DND-41 (cell line): ENCODE measurements around the gene ZDHHC18.

Source experiments
- ATAC-seq: fragments of 200-7000 bp; cut with Tn5 transposase; 3 replicates; pipeline ENCODE4 v1.9.1; 2021; ENCODE audit warnings: low read depth; ENCODE audit not compliant: insufficient read depth
- DNase-seq: peaks from one replicate; pipeline ENCODE4 v3.0.0-alpha.2; 2020
- H2AFZ ChIP-seq: 2 replicates; pipeline ENCODE4 v1.6.0; 2012; ENCODE audit warnings: low read depth, low read length
- H3K27ac ChIP-seq: 2 replicates; pipeline ENCODE4 v1.5.1; 2012; ENCODE audit warnings: low read length, inconsistent platforms
- H3K27me3 ChIP-seq: fragments of 200-600 bp; sonication (generic); 2 replicates; pipeline ENCODE4 v1.6.0; 2012; ENCODE audit warnings: low read length, mild to moderate bottlenecking, inconsistent platforms; ENCODE audit not compliant: insufficient read depth, poor library complexity
- H3K36me3 ChIP-seq: 2 replicates; pipeline ENCODE4 v1.5.1; 2012; ENCODE audit warnings: low read length, inconsistent platforms; ENCODE audit not compliant: insufficient read depth
- H3K4me1 ChIP-seq: 2 replicates; pipeline ENCODE4 v1.5.1; 2012; ENCODE audit warnings: mild to moderate bottlenecking, low read length; ENCODE audit not compliant: insufficient read depth
- H3K4me2 ChIP-seq: 2 replicates; pipeline ENCODE4 v1.6.0; 2012; ENCODE audit warnings: mild to moderate bottlenecking, moderate library complexity, low read length, inconsistent platforms; ENCODE audit not compliant: insufficient read depth
- H3K4me3 ChIP-seq, 2 experiments: fragments of 200-600 bp in 1 of 2; shearing (Covaris generic) in 1 of 2; 2 replicates each; pipeline ENCODE4 v1.5.1; 2012 to 2016; ENCODE audit warnings: inconsistent platforms in 2 of 2, low read length in 2 of 2, mild to moderate bottlenecking in 2 of 2, low read depth in 1 of 2, moderate library complexity in 1 of 2
- H3K79me2 ChIP-seq: 2 replicates; pipeline ENCODE4 v1.6.0; 2012; ENCODE audit warnings: low read length, inconsistent platforms; ENCODE audit not compliant: insufficient read depth
- H3K9ac ChIP-seq: 2 replicates; pipeline ENCODE4 v1.6.0; 2012; ENCODE audit warnings: low read depth, mild to moderate bottlenecking, inconsistent platforms, low read length, moderate library complexity
- H3K9me3 ChIP-seq: 2 replicates; pipeline ENCODE4 v1.5.1; 2012; ENCODE audit warnings: low read length, moderate library complexity, mild to moderate bottlenecking, inconsistent platforms; ENCODE audit not compliant: insufficient read depth, severe bottlenecking
- H4K20me1 ChIP-seq: 2 replicates; pipeline ENCODE4 v1.6.0; 2012; ENCODE audit warnings: low read length; ENCODE audit not compliant: insufficient read depth
- CTCF ChIP-seq: IDR thresholded peaks from 2 replicates; pipeline ENCODE4 v1.5.1; 2012; ENCODE audit warnings: borderline replicate concordance, low read length, moderate library complexity, mild to moderate bottlenecking; ENCODE audit not compliant: poor library complexity, severe bottlenecking; ENCODE audit errors: extremely low read depth
- EZH2 ChIP-seq: IDR thresholded peaks from 3 replicates; pipeline ENCODE4 v1.6.1; 2012; ENCODE audit warnings: borderline replicate concordance, low read depth, mild to moderate bottlenecking, moderate library complexity, low read length, inconsistent platforms; ENCODE audit not compliant: severe bottlenecking

ZDHHC18 gene

GRCh38 chr1:26897351-26897750, 70.9 kb downstream of the ZDHHC18 start:
- H3K9ac ChIP-seq: no peak overlapping the region
- no peaks in the 10 kb centered on the region for H3K9me3 ChIP-seq
- ATAC-seq: no peak
- no peak overlapping the region for H3K4me2 ChIP-seq
- no peak for DNase-seq
- no peak overlapping the region for H3K4me3 ChIP-seq
- peaks cover 31% of the 10 kb centered on the region for H3K4me1 ChIP-seq
- no peak overlapping the region for H2AFZ ChIP-seq
- peaks cover 53% of the 10 kb centered on the region for H3K79me2 ChIP-seq
- H3K27me3 ChIP-seq: no peaks in the 10 kb centered on the region
- H3K27ac ChIP-seq: no peak overlapping the region
- TF ChIP-seq EZH2: no peak
- peaks cover 56% of the 10 kb centered on the region for H3K36me3 ChIP-seq
- no peaks in the 10 kb centered on the region for H4K20me1 ChIP-seq

GRCh38 chr1:26900001-26900814, 73.7 kb downstream of the ZDHHC18 start, which contains the start of gene GPATCH3:
Gene GPATCH3, minus strand, starts transcription at chr1:26900467. Its CDS starts 25 bp downstream, at chr1:26900442.
- peak within 1 kb of the TSS; percentile 98 for H2AFZ ChIP-seq
- ATAC-seq (peak; percentile 96), DNase-seq (peak; percentile 88)
- H3K4me2 ChIP-seq: peak within 1 kb of the TSS; percentile 82
- TF ChIP-seq EZH2 (no peak), CTCF (no peak)
- H3K27ac ChIP-seq: peak within 1 kb of the TSS; percentile 81
- H4K20me1 ChIP-seq: no peaks in the 10 kb centered on the region
- peak within 1 kb of the TSS; percentile 96 for H3K4me3 ChIP-seq
- H3K9ac ChIP-seq: peak within 1 kb of the TSS; percentile 84
- no peaks in the 10 kb centered on the region for H3K27me3 ChIP-seq
- H3K79me2 ChIP-seq: peaks cover 41% of the 10 kb centered on the region
- H3K9me3 ChIP-seq: no peaks in the 10 kb centered on the region
- peaks cover 30% of the 10 kb centered on the region for H3K36me3 ChIP-seq
- peaks cover 31% of the 10 kb centered on the region for H3K4me1 ChIP-seq

GRCh38 chr1:26900815-26901511, 74.5 kb downstream of the ZDHHC18 start:
- Histone ChIP-seq H3K9ac (peak overlapping the region; percentile 84), H3K27me3 (no peaks in the 10 kb centered on the region), H3K36me3 (peaks cover 25% of the 10 kb centered on the region), H3K27ac (peak overlapping the region; percentile 81), H3K4me2 (peak overlapping the region; percentile 82), H2AFZ (peak overlapping the region; percentile 98), H3K4me1 (peaks cover 31% of the 10 kb centered on the region), H4K20me1 (no peaks in the 10 kb centered on the region), H3K4me3 (peak overlapping the region; percentile 96), H3K9me3 (no peaks in the 10 kb centered on the region), H3K79me2 (peaks cover 40% of the 10 kb centered on the region)
- DNase-seq: no peak
- TF ChIP-seq CTCF (no peak), EZH2 (no peak)
- ATAC-seq: no peak
